HEK293 (cell line): ENCODE results near the gene BIN1.
A peak's percentile ranks its signal among the peaks of the same experiment; 100 is the strongest.

Source experiments
- CTCF ChIA-PET: fragments of 350-600 bp; formaldehyde crosslinking; extraction: SDS; loops from one replicate; lab custom pipeline; 2021; ENCODE audit warnings: antibody characterized with exemption; lab: Yijun Ruan, JAX
- POLR2A ChIA-PET: fragments of 300-600 bp; formaldehyde crosslinking; extraction: SDS; loops from one replicate; lab custom pipeline; 2020; ENCODE audit warnings: antibody characterized with exemption, inconsistent platforms; lab: Yijun Ruan, JAX
- H3K27ac ChIP-seq: fragments of 200-500 bp; sonication (Bioruptor generic); 2 replicates; pipeline ENCODE4 v1.5.1; 2014; ENCODE audit warnings: low read depth, low read length, control low read depth, inconsistent platforms; ENCODE audit errors: extremely low read depth
- H3K36me3 ChIP-seq, 2 experiments: fragments of 200-500 bp in 1 of 2; sonication (Bioruptor generic) in 1 of 2; 1 replicate in 1 of 2; 2 replicates in 1 of 2; pipeline ENCODE4 v1.5.1; 2014 to 2017; ENCODE audit warnings: inconsistent platforms in 2 of 2, low read length in 2 of 2; ENCODE audit not compliant: control insufficient read depth in 2 of 2, insufficient read depth in 1 of 2
- H3K4me1 ChIP-seq: fragments of 200-500 bp; sonication (Bioruptor generic); 2 replicates; pipeline ENCODE4 v1.5.1; 2014; ENCODE audit warnings: mild to moderate bottlenecking, low read length, inconsistent platforms; ENCODE audit not compliant: control insufficient read depth, insufficient read depth
- H3K4me3 ChIP-seq: 2 replicates; pipeline ENCODE4 v1.5.1; 2011; ENCODE audit warnings: low read depth, mild to moderate bottlenecking, control low read depth, low read length, moderate library complexity
- H3K9me3 ChIP-seq: fragments of 200-500 bp; sonication (Bioruptor generic); 2 replicates; pipeline ENCODE4 v1.5.1; 2014; ENCODE audit warnings: low read depth, low read length, inconsistent platforms; ENCODE audit not compliant: control insufficient read depth, insufficient read depth
- IKZF3 ChIP-seq: fragments of 450-650 bp; IDR thresholded peaks from 2 replicates; pipeline ENCODE4 v1.5.0; 2018; ENCODE audit warnings: missing biosample characterization, mild to moderate bottlenecking, missing genetic modification characterization, moderate library complexity
- KLF7 ChIP-seq: fragments of 450-650 bp; formaldehyde crosslinking; IDR thresholded peaks from 2 replicates; pipeline ENCODE4 v1.5.1; 2016; ENCODE audit warnings: missing biosample characterization, missing genetic modification characterization, borderline replicate concordance
- ZBTB48 ChIP-seq: fragments of 450-650 bp; formaldehyde crosslinking; IDR thresholded peaks from 2 replicates; pipeline ENCODE4 v1.5.1; 2016; ENCODE audit warnings: missing biosample characterization, missing genetic modification characterization
- ZNF132 ChIP-seq: fragments of 450-650 bp; formaldehyde crosslinking; IDR thresholded peaks from 2 replicates; pipeline ENCODE4 v1.5.1; 2017; ENCODE audit warnings: missing biosample characterization, missing genetic modification characterization, borderline replicate concordance
- ZNF175 ChIP-seq: fragments of 450-650 bp; formaldehyde crosslinking; IDR thresholded peaks from 2 replicates; pipeline ENCODE4 v1.5.1; 2016; ENCODE audit warnings: missing biosample characterization, missing genetic modification characterization
- ZNF423 ChIP-seq: fragments of 450-650 bp; formaldehyde crosslinking; IDR thresholded peaks from 2 replicates; pipeline ENCODE4 v1.5.1; 2016; ENCODE audit warnings: missing biosample characterization, missing genetic modification characterization
- ZNF426 ChIP-seq: fragments of 450-650 bp; formaldehyde crosslinking; IDR thresholded peaks from 2 replicates; pipeline ENCODE4 v1.5.1; 2017; ENCODE audit warnings: missing biosample characterization, missing genetic modification characterization, mild to moderate bottlenecking, inconsistent platforms, moderate library complexity
- ZNF548 ChIP-seq: fragments of 450-650 bp; formaldehyde crosslinking; IDR thresholded peaks from 2 replicates; pipeline ENCODE4 v1.5.1; 2016; ENCODE audit warnings: missing biosample characterization, missing genetic modification characterization
- ZNF571 ChIP-seq: fragments of 450-650 bp; formaldehyde crosslinking; IDR thresholded peaks from 2 replicates; pipeline ENCODE4 v1.5.0; 2017; ENCODE audit warnings: missing biosample characterization, missing genetic modification characterization
- ZNF747 ChIP-seq: fragments of 450-650 bp; formaldehyde crosslinking; IDR thresholded peaks from 2 replicates; pipeline ENCODE4 v1.5.1; 2016; ENCODE audit warnings: missing biosample characterization, missing genetic modification characterization
- TF ChIP-seq, protein P1 (sequence below): fragments of 450-650 bp; IDR thresholded peaks from 2 replicates; pipeline ENCODE4 v1.5.1; 2018; ENCODE audit warnings: missing biosample characterization, missing genetic modification characterization
- TF ChIP-seq, protein P2 (sequence below): fragments of 450-650 bp; formaldehyde crosslinking; IDR thresholded peaks from 2 replicates; pipeline ENCODE4 v1.5.0; 2017; ENCODE audit warnings: missing biosample characterization, missing genetic modification characterization, borderline replicate concordance
- TF ChIP-seq, protein P3 (sequence below): fragments of 450-650 bp; formaldehyde crosslinking; IDR thresholded peaks from 2 replicates; pipeline ENCODE4; 2016; ENCODE audit warnings: missing biosample characterization, missing genetic modification characterization
- TF ChIP-seq, protein P4 (sequence below): fragments of 450-650 bp; formaldehyde crosslinking; IDR thresholded peaks from 2 replicates; pipeline ENCODE4 v1.5.1; 2017; ENCODE audit warnings: missing biosample characterization, missing genetic modification characterization
- TF ChIP-seq, protein P5 (sequence below): fragments of 450-650 bp; formaldehyde crosslinking; IDR thresholded peaks from 2 replicates; pipeline ENCODE4 v1.5.1; 2016; ENCODE audit warnings: missing biosample characterization, missing genetic modification characterization
- TF ChIP-seq, protein P6 (sequence below): fragments of 450-650 bp; formaldehyde crosslinking; IDR thresholded peaks from 2 replicates; pipeline ENCODE4 v1.5.1; 2016; ENCODE audit warnings: missing biosample characterization, missing genetic modification characterization
- TF ChIP-seq, protein P7 (sequence below): fragments of 450-650 bp; formaldehyde crosslinking; IDR thresholded peaks from 2 replicates; pipeline ENCODE4 v1.5.1; 2016; ENCODE audit warnings: missing biosample characterization, missing genetic modification characterization

The BIN1 gene

DNA sequence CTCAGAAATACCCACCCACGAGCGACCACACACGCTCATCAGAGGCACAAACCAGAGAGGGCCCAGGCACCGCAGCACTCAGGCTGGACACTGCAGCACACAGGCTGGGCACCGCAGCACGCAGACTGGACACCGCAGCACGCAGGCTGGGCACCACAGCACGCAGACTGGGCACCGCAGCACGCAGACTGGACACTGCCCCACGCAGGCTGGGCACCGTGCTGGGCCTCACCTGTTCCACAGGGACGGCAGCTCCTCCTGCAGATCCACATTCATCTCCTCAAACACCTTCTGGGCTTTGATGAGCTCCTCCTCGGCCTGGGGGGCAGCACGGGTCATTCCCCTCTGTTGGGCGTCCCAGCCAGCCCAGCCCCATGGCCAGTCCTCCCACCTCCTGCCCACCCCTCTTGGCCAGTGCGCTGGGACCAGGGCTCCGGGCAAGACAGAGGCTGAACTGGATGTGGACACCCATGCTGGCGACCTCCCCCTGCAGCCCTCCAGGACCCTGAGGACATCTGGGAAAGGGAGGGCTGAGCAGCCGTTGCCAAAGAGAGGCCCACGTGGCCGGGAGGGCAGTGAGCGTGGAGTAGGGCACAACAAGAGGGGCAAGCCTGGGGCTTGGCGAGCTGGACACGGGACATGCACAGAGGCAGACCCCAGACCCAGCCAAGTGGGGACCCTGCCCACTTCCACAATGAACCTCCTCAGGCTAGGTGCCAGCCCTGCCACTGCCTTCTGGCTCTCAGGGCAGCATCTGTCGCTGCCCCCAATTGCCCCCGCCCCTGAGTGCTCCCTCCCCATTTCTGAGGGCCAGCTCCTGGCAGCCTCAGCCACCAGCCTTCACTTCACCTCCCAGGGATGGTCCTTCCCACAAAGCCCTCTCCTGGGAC is 43.0 kb downstream of the BIN1 start:
- POLR2A ChIA-PET, result no interaction called here
- no peak overlapping the region for H3K4me3 ChIP-seq
- TF ChIP-seq ZBTB48 (tag by site-specific recombination) (no peak), ZNF571 (no peak), ZNF132 (tag by site-specific recombination) (no peak), IKZF3 (no peak), ZNF747 (no peak), ZNF548 (tag by site-specific recombination) (no peak), KLF7 (tag by site-specific recombination) (no peak), ZNF426 (tag by site-specific recombination) (no peak), ZNF175 (tag by site-specific recombination) (no peak), ZNF423 (no peak)
- TF ChIP-seq, protein P1, sequence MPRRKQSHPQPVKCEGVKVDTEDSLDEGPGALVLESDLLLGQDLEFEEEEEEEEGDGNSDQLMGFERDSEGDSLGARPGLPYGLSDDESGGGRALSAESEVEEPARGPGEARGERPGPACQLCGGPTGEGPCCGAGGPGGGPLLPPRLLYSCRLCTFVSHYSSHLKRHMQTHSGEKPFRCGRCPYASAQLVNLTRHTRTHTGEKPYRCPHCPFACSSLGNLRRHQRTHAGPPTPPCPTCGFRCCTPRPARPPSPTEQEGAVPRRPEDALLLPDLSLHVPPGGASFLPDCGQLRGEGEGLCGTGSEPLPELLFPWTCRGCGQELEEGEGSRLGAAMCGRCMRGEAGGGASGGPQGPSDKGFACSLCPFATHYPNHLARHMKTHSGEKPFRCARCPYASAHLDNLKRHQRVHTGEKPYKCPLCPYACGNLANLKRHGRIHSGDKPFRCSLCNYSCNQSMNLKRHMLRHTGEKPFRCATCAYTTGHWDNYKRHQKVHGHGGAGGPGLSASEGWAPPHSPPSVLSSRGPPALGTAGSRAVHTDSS (tag by site-specific recombination), result no peak
- TF ChIP-seq, protein P2, sequence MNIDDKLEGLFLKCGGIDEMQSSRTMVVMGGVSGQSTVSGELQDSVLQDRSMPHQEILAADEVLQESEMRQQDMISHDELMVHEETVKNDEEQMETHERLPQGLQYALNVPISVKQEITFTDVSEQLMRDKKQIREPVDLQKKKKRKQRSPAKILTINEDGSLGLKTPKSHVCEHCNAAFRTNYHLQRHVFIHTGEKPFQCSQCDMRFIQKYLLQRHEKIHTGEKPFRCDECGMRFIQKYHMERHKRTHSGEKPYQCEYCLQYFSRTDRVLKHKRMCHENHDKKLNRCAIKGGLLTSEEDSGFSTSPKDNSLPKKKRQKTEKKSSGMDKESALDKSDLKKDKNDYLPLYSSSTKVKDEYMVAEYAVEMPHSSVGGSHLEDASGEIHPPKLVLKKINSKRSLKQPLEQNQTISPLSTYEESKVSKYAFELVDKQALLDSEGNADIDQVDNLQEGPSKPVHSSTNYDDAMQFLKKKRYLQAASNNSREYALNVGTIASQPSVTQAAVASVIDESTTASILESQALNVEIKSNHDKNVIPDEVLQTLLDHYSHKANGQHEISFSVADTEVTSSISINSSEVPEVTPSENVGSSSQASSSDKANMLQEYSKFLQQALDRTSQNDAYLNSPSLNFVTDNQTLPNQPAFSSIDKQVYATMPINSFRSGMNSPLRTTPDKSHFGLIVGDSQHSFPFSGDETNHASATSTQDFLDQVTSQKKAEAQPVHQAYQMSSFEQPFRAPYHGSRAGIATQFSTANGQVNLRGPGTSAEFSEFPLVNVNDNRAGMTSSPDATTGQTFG, result no peak
- TF ChIP-seq, protein P3, sequence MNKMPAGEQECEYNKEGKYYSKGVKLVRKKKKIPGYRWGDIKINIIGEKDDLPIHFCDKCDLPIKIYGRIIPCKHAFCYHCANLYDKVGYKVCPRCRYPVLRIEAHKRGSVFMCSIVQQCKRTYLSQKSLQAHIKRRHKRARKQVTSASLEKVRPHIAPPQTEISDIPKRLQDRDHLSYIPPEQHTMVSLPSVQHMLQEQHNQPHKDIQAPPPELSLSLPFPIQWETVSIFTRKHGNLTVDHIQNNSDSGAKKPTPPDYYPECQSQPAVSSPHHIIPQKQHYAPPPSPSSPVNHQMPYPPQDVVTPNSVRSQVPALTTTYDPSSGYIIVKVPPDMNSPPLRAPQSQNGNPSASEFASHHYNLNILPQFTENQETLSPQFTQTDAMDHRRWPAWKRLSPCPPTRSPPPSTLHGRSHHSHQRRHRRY (tag by site-specific recombination), result no peak
- TF ChIP-seq, protein P4, sequence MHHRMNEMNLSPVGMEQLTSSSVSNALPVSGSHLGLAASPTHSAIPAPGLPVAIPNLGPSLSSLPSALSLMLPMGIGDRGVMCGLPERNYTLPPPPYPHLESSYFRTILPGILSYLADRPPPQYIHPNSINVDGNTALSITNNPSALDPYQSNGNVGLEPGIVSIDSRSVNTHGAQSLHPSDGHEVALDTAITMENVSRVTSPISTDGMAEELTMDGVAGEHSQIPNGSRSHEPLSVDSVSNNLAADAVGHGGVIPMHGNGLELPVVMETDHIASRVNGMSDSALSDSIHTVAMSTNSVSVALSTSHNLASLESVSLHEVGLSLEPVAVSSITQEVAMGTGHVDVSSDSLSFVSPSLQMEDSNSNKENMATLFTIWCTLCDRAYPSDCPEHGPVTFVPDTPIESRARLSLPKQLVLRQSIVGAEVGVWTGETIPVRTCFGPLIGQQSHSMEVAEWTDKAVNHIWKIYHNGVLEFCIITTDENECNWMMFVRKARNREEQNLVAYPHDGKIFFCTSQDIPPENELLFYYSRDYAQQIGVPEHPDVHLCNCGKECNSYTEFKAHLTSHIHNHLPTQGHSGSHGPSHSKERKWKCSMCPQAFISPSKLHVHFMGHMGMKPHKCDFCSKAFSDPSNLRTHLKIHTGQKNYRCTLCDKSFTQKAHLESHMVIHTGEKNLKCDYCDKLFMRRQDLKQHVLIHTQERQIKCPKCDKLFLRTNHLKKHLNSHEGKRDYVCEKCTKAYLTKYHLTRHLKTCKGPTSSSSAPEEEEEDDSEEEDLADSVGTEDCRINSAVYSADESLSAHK, result no peak
- TF ChIP-seq, protein P5, sequence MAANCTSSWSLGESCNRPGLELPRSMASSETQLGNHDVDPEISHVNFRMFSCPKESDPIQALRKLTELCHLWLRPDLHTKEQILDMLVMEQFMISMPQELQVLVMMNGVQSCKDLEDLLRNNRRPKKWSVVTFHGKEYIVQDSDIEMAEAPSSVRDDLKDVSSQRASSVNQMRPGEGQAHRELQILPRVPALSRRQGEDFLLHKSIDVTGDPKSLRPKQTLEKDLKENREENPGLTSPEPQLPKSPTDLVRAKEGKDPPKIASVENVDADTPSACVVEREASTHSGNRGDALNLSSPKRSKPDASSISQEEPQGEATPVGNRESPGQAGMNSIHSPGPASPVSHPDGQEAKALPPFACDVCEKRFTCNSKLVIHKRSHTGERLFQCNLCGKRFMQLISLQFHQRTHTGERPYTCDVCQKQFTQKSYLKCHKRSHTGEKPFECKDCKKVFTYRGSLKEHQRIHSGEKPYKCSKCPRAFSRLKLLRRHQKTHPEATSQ (tag by site-specific recombination), result no peak
- TF ChIP-seq, protein P6, sequence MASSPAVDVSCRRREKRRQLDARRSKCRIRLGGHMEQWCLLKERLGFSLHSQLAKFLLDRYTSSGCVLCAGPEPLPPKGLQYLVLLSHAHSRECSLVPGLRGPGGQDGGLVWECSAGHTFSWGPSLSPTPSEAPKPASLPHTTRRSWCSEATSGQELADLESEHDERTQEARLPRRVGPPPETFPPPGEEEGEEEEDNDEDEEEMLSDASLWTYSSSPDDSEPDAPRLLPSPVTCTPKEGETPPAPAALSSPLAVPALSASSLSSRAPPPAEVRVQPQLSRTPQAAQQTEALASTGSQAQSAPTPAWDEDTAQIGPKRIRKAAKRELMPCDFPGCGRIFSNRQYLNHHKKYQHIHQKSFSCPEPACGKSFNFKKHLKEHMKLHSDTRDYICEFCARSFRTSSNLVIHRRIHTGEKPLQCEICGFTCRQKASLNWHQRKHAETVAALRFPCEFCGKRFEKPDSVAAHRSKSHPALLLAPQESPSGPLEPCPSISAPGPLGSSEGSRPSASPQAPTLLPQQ (tag by site-specific recombination), result no peak
- TF ChIP-seq, protein P7, sequence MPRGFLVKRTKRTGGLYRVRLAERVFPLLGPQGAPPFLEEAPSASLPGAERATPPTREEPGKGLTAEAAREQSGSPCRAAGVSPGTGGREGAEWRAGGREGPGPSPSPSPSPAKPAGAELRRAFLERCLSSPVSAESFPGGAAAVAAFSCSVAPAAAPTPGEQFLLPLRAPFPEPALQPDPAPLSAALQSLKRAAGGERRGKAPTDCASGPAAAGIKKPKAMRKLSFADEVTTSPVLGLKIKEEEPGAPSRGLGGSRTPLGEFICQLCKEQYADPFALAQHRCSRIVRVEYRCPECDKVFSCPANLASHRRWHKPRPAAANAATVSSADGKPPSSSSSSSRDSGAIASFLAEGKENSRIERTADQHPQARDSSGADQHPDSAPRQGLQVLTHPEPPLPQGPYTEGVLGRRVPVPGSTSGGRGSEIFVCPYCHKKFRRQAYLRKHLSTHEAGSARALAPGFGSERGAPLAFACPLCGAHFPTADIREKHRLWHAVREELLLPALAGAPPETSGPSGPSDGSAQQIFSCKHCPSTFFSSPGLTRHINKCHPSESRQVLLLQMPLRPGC (tag by site-specific recombination), result no peak
- TF ChIP-seq, all 188 proteins: peak for 0
- Histone ChIP-seq H3K4me1 (peaks cover 2% of the 10 kb centered on the region; the same call in 1 of the 2 replicates), H3K9me3 (no peaks in the 10 kb centered on the region), H3K36me3 (no peaks in the 10 kb centered on the region), H3K27ac (peak overlapping the region; percentile 62; the same call in 1 of the 2 replicates)
- CTCF ChIA-PET, result interaction anchor here (1.4 kb wide), 1 partner anchor 13 kb away, joined by 4 read pairs; no protein-coding TSS in a partner anchor
